ENCODE data around the gene KLF2. TPM values are rescaled to one million over a fixed set of nuclear protein-coding genes. Genes with fewer than 3 reads are reported as not detected.

The KLF2 gene
- total RNA-seq, 2 donors from 2014 or later: 3.4 to 6.7 TPM

- Mint-ChIP-seq H3K4me1 (ENCODE audit: low read depth in 2 of 2) (peaks cover 25 to 46% of the 10 kb centered on the region in 2 donors), H3K4me3 (no peak overlapping the region)
- no peak for ATAC-seq
Measured at GRCh38 chr19:16366433-16367260, 42.0 kb downstream of the KLF2 start.

GRCh38 chr19:16367261-16367683 lies 42.6 kb downstream of the KLF2 start:
- no peak overlapping the region for H3K27ac Mint-ChIP-seq
- H3K27me3 Mint-ChIP-seq: peaks cover 0 to 9% of the 10 kb centered on the region in 2 donors
- peaks cover 19 to 43% of the 10 kb centered on the region in 2 donors for H3K4me1 Mint-ChIP-seq (ENCODE audit: low read depth in 2 of 2)
- H3K4me3 Mint-ChIP-seq: no peak overlapping the region
- DNase-seq (ENCODE audit: low spot score) (peak; percentile 78), ATAC-seq (peak; percentile 63 to 66)
- H3K9me3 Mint-ChIP-seq: no peaks in the 10 kb centered on the region
- H3K36me3 Mint-ChIP-seq: no peaks in the 10 kb centered on the region

More at GRCh38 chr19:16366433-16367260, 42.0 kb downstream of the KLF2 start:
- no peaks in the 10 kb centered on the region for H3K36me3 Mint-ChIP-seq
- no peak for DNase-seq (ENCODE audit: low spot score)
- H3K27me3 Mint-ChIP-seq: peaks cover 0 to 9% of the 10 kb centered on the region in 2 donors
- H3K27ac Mint-ChIP-seq: no peak overlapping the region
- H3K9me3 Mint-ChIP-seq: no peaks in the 10 kb centered on the region

DNA sequence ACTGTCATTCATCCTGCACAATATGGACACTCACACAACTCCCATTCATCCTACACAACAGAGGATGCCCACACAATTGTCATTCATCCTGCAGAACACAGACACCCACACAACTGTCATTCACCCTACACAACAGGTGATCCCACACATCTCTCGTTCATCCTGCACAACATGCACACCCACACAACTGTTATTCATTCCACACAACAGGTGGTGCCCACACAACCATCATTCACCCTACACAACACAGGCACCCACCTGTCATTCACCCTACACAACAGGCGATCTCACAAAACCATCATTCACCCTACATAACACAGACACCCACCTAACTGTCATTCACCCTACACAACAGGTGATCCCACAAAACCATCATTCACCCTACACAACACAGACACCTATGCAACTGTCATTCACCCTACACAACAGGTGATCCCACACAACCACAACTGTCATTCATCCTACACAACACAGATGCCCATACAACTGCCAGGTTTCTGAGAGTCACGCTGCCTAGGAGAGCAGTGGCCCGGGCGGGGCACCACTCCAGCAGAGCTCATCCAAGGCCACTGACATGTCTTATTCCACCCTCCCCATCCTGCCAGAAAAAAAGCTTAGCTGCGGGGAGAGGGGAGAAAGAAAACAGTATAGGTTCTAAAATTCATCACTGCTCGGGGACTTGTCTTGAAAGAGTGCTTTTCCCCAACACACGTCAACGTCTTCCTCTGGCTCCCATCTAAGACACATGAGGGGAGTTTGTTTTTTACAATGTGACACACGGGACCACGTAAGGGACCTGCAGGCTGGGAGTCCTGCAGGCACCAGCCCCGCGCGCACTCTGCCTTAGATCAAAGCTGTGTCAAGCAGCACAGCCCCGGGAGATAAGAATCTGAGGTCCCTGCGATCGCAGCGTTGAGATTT lies 44.0 kb downstream of the KLF2 start:
- Mint-ChIP-seq H3K9me3 (no peaks in the 10 kb centered on the region), H3K4me3 (no peak overlapping the region), H3K27me3 (peaks cover 0 to 9% of the 10 kb centered on the region in 2 donors), H3K4me1 (ENCODE audit: low read depth in 2 of 2) (peaks cover 16 to 35% of the 10 kb centered on the region in 2 donors), H3K36me3 (no peaks in the 10 kb centered on the region), H3K27ac (no peak overlapping the region)
- peak; percentile 37 for DNase-seq (ENCODE audit: low spot score)
- ATAC-seq: no peak

GRCh38 chr19:16369306-16369663 lies 44.7 kb downstream of the KLF2 start:
- Mint-ChIP-seq H3K4me1 (ENCODE audit: low read depth in 2 of 2) (peaks cover 16 to 35% of the 10 kb centered on the region in 2 donors), H3K9me3 (no peaks in the 10 kb centered on the region), H3K4me3 (no peak overlapping the region), H3K27me3 (peaks cover 0 to 9% of the 10 kb centered on the region in 2 donors), H3K36me3 (no peaks in the 10 kb centered on the region), H3K27ac (no peak overlapping the region)
- DNase-seq (ENCODE audit: low spot score) (no peak), ATAC-seq (no peak)

- peak; percentile 10 to 44 for ATAC-seq
- peak overlapping the region; percentile 55 to 86 for H3K27ac Mint-ChIP-seq
- H3K4me1 Mint-ChIP-seq (ENCODE audit: low read depth in 2 of 2): peaks cover 21 to 37% of the 10 kb centered on the region in 2 donors
Measured at GRCh38 chr19:16369664-16370576, 45.3 kb downstream of the KLF2 start.

GRCh38 chr19:16370641-16371391 lies 46.2 kb downstream of the KLF2 start:
- Mint-ChIP-seq H3K4me3 (peak overlapping the region; percentile 82), H3K27ac (peak overlapping the region; percentile 82 to 86), H3K27me3 (peaks cover 0 to 9% of the 10 kb centered on the region in 2 donors), H3K36me3 (no peaks in the 10 kb centered on the region), H3K4me1 (ENCODE audit: low read depth in 2 of 2) (peaks cover 25 to 40% of the 10 kb centered on the region in 2 donors), H3K9me3 (no peaks in the 10 kb centered on the region)
- peak; percentile 2 to 17 for ATAC-seq
- DNase-seq (ENCODE audit: low spot score): no peak

More at GRCh38 chr19:16369664-16370576, 45.3 kb downstream of the KLF2 start:
- H3K36me3 Mint-ChIP-seq: no peaks in the 10 kb centered on the region
- no peaks in the 10 kb centered on the region for H3K9me3 Mint-ChIP-seq
- peaks cover 0 to 9% of the 10 kb centered on the region in 2 donors for H3K27me3 Mint-ChIP-seq
- H3K4me3 Mint-ChIP-seq: peak overlapping the region; percentile 82
- DNase-seq (ENCODE audit: low spot score): no peak

DNA sequence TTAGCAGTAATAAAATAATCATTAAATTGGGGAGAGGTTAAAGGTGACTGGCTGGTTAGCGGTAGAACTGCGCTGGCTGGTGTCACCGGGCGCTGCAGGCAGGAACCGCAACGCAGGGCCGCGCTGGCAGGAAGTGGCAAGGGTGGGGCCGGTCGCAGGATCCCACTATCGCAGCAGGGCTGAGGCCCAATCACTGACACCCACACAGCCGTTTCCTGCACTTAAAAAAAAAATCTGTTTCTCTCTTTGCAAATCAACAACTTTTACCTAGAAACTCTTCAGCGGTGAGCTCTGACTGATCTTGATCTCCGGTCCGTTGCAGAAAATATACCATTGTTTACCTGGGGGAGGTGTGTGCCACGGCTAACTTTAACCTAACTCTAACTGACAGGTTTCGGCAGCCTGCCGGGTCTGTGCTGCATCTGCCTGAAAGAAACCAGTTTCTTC lies 46.9 kb downstream of the KLF2 start:
- H3K36me3 Mint-ChIP-seq: no peaks in the 10 kb centered on the region
- ATAC-seq (peak; percentile 91 to 93), DNase-seq (ENCODE audit: low spot score) (peak; percentile 88)
- peaks cover 29 to 39% of the 10 kb centered on the region in 2 donors for H3K4me1 Mint-ChIP-seq (ENCODE audit: low read depth in 2 of 2)
- H3K4me3 Mint-ChIP-seq: peak overlapping the region; percentile 82
- peak overlapping the region; percentile 82 to 86 for H3K27ac Mint-ChIP-seq
- peaks cover 0 to 6% of the 10 kb centered on the region in 2 donors for H3K27me3 Mint-ChIP-seq
- no peaks in the 10 kb centered on the region for H3K9me3 Mint-ChIP-seq

DNA sequence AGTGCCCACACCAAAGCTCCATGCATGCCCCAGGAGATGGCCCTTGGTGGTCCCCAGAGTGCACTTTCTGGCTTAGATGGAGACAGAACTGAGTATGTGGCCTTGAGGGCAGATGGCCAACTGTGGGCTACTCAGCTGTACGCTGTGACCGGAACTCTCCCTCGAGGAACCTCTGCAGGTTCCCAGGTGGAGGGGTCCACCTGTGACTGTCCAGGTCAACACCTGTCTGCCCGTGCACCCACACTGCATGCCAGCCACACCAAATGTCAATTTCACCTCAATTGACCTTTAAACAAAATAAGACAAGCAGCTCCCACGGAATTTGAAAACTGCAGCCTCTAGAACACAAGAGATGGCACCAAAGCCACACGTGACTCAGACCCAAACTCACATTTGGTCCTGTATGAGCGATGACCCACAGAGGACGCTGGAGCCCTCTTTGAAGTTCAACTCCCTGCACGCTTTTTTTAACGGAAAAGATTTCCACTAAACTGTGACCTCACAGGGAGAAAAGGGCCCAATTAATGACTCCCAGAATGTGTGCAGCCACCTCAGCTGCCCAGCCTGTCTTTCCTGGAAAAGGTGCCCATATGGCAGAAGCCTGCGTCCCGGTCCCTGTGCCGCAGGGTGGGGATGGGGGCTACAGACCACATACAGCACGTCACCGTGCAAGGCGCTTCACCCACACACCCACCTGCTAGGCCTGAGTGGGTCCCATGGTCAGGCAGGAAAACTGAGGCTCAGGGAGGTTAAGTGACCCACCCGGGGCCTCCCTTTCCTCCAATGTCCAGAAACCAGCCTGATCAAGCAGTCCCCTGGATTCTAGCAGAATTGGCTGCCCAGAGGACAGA lies 47.7 kb downstream of the KLF2 start:
- peak overlapping the region; percentile 82 to 86 for H3K27ac Mint-ChIP-seq
- no peak for ATAC-seq
- H3K36me3 Mint-ChIP-seq: no peaks in the 10 kb centered on the region

DNA sequence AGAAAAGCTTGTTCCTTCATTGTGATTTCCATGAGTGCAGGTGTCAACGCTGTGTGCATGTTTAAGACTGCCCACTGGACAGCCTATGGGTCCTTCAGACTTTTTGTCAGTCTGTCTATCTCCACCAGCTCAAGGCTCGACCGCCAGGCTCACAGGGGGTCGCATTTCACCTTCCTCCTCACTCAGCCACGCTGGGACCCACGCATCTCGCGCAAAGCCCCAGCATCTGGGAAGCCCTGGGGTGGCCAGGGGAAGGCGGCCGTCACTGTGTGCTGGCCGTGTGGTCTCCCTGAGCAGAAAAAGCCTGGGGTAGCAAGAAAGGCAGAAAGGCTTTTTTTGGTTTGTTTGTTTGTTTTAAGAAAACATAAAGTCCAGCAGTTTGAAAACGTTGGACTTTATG lies 48.5 kb downstream of the KLF2 start:
- H3K27me3 Mint-ChIP-seq: peaks cover 0 to 3% of the 10 kb centered on the region in 2 donors
- no peak for DNase-seq (ENCODE audit: low spot score)
- H3K9me3 Mint-ChIP-seq: no peaks in the 10 kb centered on the region
- H3K36me3 Mint-ChIP-seq: no peaks in the 10 kb centered on the region
- no peak overlapping the region for H3K4me3 Mint-ChIP-seq
- no peak for ATAC-seq
- peaks cover 36 to 37% of the 10 kb centered on the region in 2 donors for H3K4me1 Mint-ChIP-seq (ENCODE audit: low read depth in 2 of 2)
- H3K27ac Mint-ChIP-seq: peak overlapping the region in 1 of 2 donors; percentile 49

More for the DNA sequence above, 47.7 kb downstream of the KLF2 start:
- Mint-ChIP-seq H3K27me3 (peaks cover 0 to 3% of the 10 kb centered on the region in 2 donors), H3K4me1 (ENCODE audit: low read depth in 2 of 2) (peaks cover 29 to 32% of the 10 kb centered on the region in 2 donors), H3K4me3 (peak overlapping the region; percentile 82), H3K9me3 (no peaks in the 10 kb centered on the region)
- peak; percentile 59 for DNase-seq (ENCODE audit: low spot score)

DNA sequence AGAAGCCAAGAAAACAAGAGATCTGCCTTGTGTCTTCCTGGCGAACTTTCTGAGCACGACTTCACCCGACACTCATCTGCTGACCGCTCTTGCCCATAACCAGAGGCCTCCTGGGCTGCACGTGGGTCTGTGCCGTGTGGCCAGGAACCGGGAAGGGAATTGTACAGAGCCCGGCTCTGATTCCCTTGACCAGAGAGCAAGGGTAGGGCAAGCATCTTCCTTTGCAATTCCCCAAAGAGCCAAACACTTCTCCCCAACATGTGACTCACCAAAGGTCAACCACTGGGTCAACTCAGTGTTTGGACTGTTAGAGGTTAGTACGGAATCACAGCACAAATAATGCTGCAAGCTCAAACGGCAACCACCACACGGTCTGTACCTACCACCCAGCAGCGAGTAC lies 48.9 kb downstream of the KLF2 start:
- ATAC-seq (no peak), DNase-seq (ENCODE audit: low spot score) (peak; percentile 40)
- Mint-ChIP-seq H3K27me3 (peaks cover 0 to 3% of the 10 kb centered on the region in 2 donors), H3K4me1 (ENCODE audit: low read depth in 2 of 2) (peaks cover 37 to 40% of the 10 kb centered on the region in 2 donors), H3K36me3 (no peaks in the 10 kb centered on the region), H3K4me3 (peak overlapping the region; percentile 40), H3K9me3 (no peaks in the 10 kb centered on the region), H3K27ac (peak overlapping the region in 1 of 2 donors; percentile 49)

DNA sequence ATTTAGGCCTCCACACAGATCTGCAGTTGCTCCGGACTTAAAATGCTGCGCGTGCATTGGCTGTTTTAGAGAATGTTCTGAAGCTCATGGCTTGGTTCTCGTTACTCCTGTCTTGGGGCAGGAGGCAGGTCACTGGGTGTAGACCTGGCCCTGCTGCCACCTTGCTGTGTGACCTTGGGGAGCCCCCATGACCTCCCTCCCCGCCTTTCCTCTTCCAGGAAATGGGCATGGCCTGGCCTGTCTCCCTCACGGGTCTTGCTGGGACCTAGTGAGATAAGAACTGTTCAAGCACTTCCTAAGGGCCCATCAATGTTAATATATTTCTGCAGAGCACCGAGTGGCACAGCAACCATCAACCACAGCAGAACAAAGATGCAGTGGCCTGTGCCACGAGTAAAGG lies 49.4 kb downstream of the KLF2 start:
- no peaks in the 10 kb centered on the region for H3K9me3 Mint-ChIP-seq
- DNase-seq (ENCODE audit: low spot score) (peak; percentile 22), ATAC-seq (no peak)
- H3K4me3 Mint-ChIP-seq: peak overlapping the region; percentile 40
- peak overlapping the region in 1 of 2 donors; percentile 49 for H3K27ac Mint-ChIP-seq
- peaks cover 0 to 3% of the 10 kb centered on the region in 2 donors for H3K27me3 Mint-ChIP-seq
- no peaks in the 10 kb centered on the region for H3K36me3 Mint-ChIP-seq
- peaks cover 37 to 43% of the 10 kb centered on the region in 2 donors for H3K4me1 Mint-ChIP-seq (ENCODE audit: low read depth in 2 of 2)

Measured in natural killer cell treated with Interleukin-12 subunit alpha and Interleukin-12 subunit beta and Interleukin-15 and Interleukin-18, amount 100 ng/mL, for 72 hours (primary cell).